GM15510 (cell line): Measurements from ENCODE around the gene DKKL1.

Source experiments
- POLR2A ChIP-seq: IDR thresholded peaks from 3 replicates; pipeline ENCODE4 v1.6.1; 2011; ENCODE audit warnings: borderline replicate concordance; ENCODE audit not compliant: insufficient read length; ENCODE audit errors: extremely low read depth

The DKKL1 gene

GRCh38 chr19:49336482-49337266 lies 27.0 kb upstream of the DKKL1 start:
- TF ChIP-seq POLR2A: peak; percentile 21

- peak; percentile 16 for TF ChIP-seq POLR2A
These were observed 26.2 kb upstream of the DKKL1 start for GRCh38 chr19:49337267-49338022.

GRCh38 chr19:49338023-49338677 lies 25.5 kb upstream of the DKKL1 start:
- peak; percentile 6 for TF ChIP-seq POLR2A

- no peak for TF ChIP-seq POLR2A
These were observed 24.9 kb upstream of the DKKL1 start for GRCh38 chr19:49338691-49339300.

- TF ChIP-seq POLR2A: no peak
These were observed 24.2 kb upstream of the DKKL1 start for GRCh38 chr19:49339301-49340068.

- peak; percentile 33 for TF ChIP-seq POLR2A
These were observed 23.4 kb upstream of the DKKL1 start for GRCh38 chr19:49340069-49340864.

- no peak for TF ChIP-seq POLR2A
These were observed 22.6 kb upstream of the DKKL1 start for GRCh38 chr19:49340865-49341718.

GRCh38 chr19:49342291-49342721 lies 21.4 kb upstream of the DKKL1 start:
- peak; percentile 27 for TF ChIP-seq POLR2A

- no peak for TF ChIP-seq POLR2A
These were observed 20.6 kb upstream of the DKKL1 start for GRCh38 chr19:49343123-49343522.

GRCh38 chr19:49344505-49345423 lies 18.9 kb upstream of the DKKL1 start:
- TF ChIP-seq POLR2A: no peak

- no peak for TF ChIP-seq POLR2A
These were observed 16.5 kb upstream of the DKKL1 start for GRCh38 chr19:49347191-49347590.
